HG03175 (cell line): Measurements from ENCODE around the gene BMP8A.
"Not testable (repeated sequence)": the region's sequence is repeated elsewhere in the genome, so short reads cannot be mapped to it uniquely, and the experiment has no call there.

Experiments used
- ATAC-seq: cut with Tn5 transposase; IDR thresholded peaks from one replicate; pipeline ENCODE4 v1.9.1; 2021; ENCODE audit warnings: mild to moderate bottlenecking, moderate library complexity; ENCODE audit not compliant: unreplicated experiment

The BMP8A gene

DNA sequence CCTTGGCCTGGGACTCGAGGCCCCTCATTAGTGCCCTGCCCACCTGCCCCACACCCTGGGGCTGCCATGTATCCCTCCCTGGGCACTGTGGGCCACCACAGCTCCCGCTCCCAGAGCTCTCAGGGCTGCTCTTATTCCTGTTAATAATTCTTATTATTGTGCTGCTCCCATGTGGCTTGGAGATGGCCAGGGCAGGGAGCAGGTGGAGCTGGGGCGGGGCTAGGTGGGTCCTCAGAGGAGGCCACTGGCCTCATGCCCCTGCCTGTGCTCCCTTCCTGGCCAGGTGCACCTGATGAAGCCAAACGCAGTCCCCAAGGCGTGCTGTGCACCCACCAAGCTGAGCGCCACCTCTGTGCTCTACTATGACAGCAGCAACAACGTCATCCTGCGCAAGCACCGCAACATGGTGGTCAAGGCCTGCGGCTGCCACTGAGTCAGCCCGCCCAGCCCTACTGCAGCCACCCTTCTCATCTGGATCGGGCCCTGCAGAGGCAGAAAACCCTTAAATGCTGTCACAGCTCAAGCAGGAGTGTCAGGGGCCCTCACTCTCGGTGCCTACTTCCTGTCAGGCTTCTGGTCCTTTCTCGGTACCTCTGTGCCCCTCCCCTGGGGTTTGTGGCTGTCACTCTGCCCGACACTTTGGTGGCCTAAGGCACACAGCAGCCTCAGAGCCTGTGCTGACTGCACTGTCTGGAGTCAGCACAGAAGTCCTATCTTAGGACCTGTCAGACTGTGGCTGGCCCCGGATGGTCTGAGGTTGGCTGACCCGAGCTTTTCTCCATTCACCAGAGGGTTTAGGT is 34.1 kb downstream of the BMP8A start:
- peak; percentile 98 for ATAC-seq

DNA sequence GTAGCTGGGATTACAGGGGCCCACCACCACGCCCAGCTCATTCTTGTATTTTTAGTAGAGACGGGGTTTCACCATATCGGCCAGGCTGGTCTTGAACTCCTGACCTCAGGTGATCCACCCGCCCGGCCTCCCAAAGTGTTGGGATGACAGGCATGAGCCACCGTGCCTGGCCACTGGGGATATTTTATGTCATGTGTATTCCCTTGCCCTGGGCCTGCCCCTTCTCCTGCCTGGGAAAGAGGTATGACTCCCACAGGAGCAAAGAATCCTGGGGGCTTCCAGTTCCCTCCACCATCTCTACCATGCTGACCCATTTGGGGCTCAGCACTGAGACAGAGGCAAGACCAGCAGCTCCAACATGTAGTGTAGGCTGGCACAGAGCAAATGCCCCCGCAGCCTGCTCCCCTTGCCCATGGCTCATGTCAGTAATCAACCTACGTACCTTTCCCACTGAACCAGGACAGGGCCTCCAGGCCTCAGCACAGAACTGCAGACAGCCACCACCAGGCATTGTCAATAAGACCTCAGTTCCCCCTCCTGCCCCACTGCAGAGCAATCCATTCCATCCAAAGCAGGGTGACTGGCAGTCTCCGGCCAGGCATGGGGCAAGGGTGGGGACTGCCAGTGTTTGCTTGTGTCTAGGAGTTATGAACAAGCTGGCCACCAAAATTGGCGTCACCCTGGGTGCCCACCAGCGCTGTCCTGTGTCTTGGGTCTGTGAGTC is 35.2 kb downstream of the BMP8A start:
- no peak for ATAC-seq

- ATAC-seq, result not testable (repeated sequence)
Measured at GRCh38 chr1:39527190-39527579, 35.7 kb downstream of the BMP8A start.

- no peak for ATAC-seq
Measured at GRCh38 chr1:39528082-39528481, 36.6 kb downstream of the BMP8A start.

DNA sequence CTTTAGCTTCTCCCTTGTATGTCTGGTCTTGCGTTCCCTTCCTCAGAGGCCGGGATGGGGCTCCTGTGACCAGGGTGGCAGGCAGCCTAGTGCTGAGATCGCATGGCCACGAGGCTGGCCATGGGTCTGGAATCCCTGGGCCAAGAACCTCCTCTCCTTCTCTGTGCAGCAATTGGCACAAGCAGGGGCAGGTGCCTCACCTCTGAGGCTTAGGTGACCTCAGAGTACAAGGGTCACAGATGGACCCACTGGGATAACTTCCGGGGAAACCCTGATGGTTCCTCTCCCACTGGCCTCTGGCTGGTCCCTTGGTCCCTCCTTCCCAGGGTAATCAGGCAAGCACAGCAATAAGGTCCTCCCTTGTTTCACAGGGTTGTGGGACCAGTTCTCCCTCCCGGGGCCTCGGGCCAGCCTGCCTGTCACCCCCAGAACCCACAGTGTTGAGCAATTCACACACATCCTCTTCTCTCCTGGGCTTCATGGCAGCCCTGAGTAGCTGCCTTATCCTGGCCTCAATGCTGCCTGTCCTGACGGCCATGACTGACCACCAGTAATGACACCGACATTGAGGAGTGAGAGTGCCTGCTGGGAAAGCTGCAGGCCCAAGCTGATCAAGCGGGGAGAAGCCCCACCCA is 38.6 kb downstream of the BMP8A start:
- ATAC-seq, result no peak

DNA sequence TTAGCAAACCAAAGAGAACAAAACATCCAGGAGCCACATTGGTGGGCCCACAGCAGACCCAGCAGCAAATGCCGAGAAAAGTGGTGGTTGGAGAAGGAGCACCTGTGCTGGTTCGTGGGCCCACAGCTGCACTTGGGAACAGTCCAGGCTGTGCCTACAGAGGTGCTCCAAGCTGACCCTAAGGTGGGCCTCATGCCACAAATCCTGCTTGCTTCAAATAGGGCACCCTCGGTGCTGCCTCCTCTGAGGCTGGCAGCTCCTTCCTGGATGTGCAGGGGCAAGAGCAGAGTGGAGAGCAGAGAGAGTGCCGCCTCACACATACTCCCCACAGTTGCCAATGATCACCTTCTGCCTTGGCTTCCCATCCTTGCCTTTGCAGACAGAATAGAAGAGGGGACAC is 40.1 kb downstream of the BMP8A start:
- no peak for ATAC-seq

DNA sequence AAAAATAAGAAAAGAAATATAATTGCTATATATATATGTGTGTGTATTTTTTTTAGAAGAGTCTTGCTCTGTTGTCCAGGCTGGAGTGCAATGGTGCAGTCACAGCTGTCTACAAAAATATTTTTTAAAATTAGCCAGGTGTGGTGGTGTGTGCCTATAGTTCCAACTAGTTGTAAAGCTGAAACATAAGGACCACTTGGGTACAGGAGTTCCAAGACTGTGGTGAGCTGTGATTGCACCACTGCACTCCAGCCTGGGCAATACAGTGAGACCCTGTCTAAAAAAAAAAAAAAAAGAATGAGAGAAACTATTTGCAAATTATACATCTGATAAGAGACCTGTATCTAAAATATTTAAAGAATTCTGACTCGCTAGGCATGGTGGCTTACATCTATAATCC is 42.0 kb downstream of the BMP8A start:
- no peak for ATAC-seq

DNA sequence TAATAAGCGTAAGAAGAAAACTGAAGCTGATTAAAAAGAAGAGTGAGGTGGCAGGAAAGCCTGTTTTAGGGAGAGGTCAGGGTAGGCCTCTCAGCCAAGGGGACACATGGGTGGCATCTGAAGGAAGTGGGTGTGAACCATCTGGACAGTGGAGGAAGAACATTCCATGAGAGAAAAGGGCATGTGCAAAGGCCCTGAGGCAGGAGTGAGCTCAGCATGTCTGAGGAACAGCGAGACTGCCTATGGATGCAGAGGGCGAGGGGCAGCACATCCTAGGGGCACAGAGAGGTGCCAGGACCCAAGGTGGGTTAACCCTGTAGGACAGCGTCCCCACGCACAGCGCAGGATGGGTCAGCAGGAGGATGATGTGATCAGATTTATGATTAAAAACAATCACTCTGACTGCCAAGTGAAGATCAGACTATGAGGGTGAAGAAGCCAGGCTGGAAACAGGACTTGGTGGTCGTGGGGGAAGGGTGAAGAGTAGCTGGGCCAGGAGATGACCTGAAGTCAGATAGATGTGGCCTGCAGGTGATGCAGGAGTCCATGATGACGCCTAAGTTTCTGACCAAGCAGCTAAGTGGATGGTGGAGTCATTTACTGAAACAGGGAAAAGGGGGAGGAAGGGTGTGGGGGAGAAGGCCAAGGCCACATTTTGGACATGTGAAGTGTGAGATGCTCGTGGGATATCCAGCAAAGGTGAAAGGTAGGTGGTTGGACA is 47.3 kb downstream of the BMP8A start:
- no peak for ATAC-seq

DNA sequence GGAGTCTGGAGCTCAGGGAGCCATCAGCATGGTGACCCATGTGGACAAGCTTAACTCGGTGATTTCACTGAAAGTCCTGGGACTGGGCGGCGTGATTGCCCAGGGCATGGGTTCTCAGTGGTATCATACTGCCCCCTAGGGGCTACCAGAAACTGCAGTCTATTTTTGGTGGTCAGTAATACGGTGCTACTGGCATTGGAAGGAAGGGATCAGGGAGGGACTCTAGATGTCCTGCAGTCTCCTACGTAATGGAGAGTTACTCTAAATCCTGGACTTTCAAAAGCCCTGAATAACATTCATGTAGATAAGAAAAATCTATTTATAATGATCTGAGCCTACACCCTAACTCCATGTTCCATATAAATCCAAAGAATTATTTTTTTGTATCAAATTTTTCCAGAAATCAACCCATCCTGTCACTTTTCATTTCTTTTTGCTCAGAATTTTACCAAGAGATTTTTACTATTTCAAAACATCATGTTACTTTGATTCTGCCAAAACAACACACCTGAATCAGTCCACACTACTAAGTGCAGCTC is 47.9 kb downstream of the BMP8A start:
- peak; percentile 58 for ATAC-seq

- ATAC-seq, result no peak
Measured at GRCh38 chr1:39540504-39541031, 49.1 kb downstream of the BMP8A start.

GRCh38 chr1:39542924-39543323 is 51.5 kb downstream of the BMP8A start:
- ATAC-seq, result no peak

GRCh38 chr1:39544327-39544726 is 52.9 kb downstream of the BMP8A start:
- ATAC-seq, result no peak

DNA sequence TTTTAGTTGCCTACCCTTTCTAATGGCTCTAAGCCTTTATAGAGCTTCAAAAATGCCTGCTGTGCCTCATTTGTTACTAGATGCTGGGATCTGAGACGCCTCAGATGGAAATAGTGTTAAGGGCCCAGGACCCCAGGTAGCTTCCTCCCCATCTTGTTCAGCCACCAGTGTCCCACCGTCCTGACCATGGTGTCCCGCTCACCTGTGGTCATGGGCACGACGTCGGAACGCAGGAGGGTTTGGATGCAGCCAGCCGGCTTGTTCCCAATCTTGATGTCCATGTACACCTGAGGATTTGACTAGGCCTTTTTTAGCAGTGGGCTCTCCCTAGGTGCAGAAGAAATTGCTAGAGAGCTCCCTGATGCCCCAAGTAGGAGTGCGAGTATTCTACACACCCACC is 54.1 kb downstream of the BMP8A start:
- no peak for ATAC-seq

DNA sequence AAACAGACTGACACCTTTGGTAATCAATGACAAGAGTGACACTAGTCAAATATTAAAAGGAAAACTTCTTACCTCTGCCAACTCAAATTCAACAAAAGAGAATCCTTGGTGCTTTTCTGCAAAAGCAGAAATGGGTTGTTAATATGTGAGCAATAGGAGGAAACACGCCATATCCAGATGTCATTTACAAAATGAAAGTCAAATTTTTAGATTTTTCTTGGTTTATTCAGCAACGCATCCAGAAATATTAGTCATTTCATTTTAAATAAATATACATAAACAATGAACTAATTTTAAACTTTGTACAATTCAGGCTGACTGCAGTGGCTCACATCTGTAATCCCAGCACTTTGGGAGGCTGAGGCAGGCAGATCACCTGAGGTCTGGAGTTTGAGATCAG is 62.8 kb downstream of the BMP8A start:
- ATAC-seq, result no peak

- no peak for ATAC-seq
Measured at GRCh38 chr1:39561279-39561678, 69.8 kb downstream of the BMP8A start.

- ATAC-seq, result no peak
Measured at GRCh38 chr1:39562886-39563285, 71.5 kb downstream of the BMP8A start.

DNA sequence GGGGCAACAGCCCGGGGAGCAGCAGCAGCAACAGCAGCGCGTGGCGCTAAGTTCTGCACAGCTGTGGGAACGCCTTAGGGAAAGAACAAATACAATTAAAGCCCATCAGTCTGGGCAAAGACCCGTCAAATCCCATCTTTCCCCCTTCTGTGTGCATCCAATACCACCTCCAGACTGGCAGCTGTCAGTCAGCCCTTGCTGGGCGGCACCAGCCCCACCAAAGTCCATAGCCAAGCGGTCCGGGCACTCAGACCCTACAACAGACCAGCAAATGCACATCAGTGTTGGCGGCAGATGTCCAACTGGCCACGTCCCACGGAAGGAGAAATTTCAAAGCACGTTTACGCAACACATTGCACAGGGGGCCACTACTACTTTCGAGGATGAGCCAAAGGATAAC is 72.2 kb downstream of the BMP8A start:
- no peak for ATAC-seq

- ATAC-seq, result no peak
Measured at GRCh38 chr1:39564340-39564739, 72.9 kb downstream of the BMP8A start.

GRCh38 chr1:39564941-39565340 is 73.5 kb downstream of the BMP8A start:
- ATAC-seq, result no peak

DNA sequence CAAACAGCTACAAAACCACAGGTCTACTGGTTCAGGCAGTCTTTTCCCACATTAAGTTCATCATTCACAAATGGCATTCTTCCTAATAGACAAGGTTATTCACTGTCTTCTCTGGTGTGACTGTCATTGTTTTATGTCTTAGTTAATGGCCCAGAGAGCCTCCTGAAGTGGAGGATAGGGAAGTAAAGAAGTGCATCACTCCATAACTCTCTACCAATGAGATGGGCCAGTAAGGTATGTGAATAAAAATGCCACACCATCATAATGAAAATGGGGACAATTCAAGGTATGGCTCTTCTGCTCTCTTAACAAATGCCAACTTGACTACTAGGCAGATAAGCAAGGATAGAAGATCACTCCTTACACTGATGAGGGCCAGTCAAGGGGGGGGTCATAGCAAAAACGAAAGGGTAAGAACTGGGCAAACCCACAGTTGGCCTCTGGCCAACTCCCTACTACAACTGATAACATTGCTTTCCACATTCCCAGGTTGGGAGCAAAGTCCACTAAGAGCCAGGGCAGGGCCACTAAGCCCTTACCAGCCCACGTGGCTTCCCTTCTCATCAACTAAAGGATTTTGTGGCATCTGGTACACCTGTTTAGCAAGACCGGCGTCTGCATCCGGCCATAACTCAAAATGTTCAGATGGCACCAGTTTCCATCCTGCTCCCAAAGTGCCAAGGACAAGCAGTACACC is 75.2 kb downstream of the BMP8A start:
- no peak for ATAC-seq
